Neural progenitor cell (in vitro differentiated cells): ENCODE measurements around the gene PPP5C. TPM values are rescaled to one million over a fixed set of nuclear protein-coding genes. Genes with fewer than 3 reads are reported as not detected.

Experiments
- DNase-seq: peaks from one replicate; pipeline ENCODE4 v3.0.0-alpha.2; 2016; ENCODE audit warnings: low spot score
- H2AFZ ChIP-seq: fragments of 200-600 bp; sonication (generic); replicated peaks from 2 replicates; pipeline ENCODE4 v1.6.1; 2016; ENCODE audit warnings: antibody characterized with exemption
- H3F3A ChIP-seq: fragments of 200-600 bp; sonication (generic); 2 replicates; pipeline ENCODE4 v1.6.1; 2016; ENCODE audit warnings: antibody characterized with exemption, low read depth
- H3K27ac ChIP-seq: fragments of 200-600 bp; sonication (generic); 2 replicates; pipeline ENCODE4 v1.5.1; 2016; ENCODE audit warnings: mild to moderate bottlenecking
- H3K27me3 ChIP-seq: fragments of 200-600 bp; sonication (generic); 2 replicates; pipeline ENCODE4 v1.6.1; 2016; ENCODE audit warnings: mild to moderate bottlenecking, moderate library complexity
- H3K36me3 ChIP-seq: fragments of 200-600 bp; sonication (generic); 2 replicates; pipeline ENCODE4 v1.5.1; 2016
- H3K4me1 ChIP-seq: fragments of 200-600 bp; sonication (generic); 2 replicates; pipeline ENCODE4 v1.6.1; 2016; ENCODE audit warnings: mixed run types
- H3K4me2 ChIP-seq: fragments of 200-600 bp; sonication (generic); 2 replicates; pipeline ENCODE4 v1.6.1; 2016
- H3K4me3 ChIP-seq: fragments of 200-600 bp; sonication (generic); 2 replicates; pipeline ENCODE4 v1.5.1; 2016
- H3K79me2 ChIP-seq: fragments of 200-600 bp; sonication (generic); 2 replicates; pipeline ENCODE4 v1.6.1; 2016; ENCODE audit warnings: low read depth
- H3K9ac ChIP-seq: fragments of 200-600 bp; sonication (generic); 2 replicates; pipeline ENCODE4 v1.6.1; 2016
- H3K9me3 ChIP-seq: fragments of 200-600 bp; sonication (generic); 2 replicates; pipeline ENCODE4 v1.5.1; 2016; ENCODE audit warnings: low read depth
- H4K20me1 ChIP-seq: fragments of 200-600 bp; sonication (generic); 2 replicates; pipeline ENCODE4 v1.6.1; 2016; ENCODE audit warnings: low read depth
- H3K27ac Mint-ChIP-seq: 3 replicates; pipeline ENCODE4 v1.8.0; 2021; ENCODE audit warnings: mixed read lengths
- H3K27me3 Mint-ChIP-seq: 2 replicates; pipeline ENCODE4 v1.8.0; 2022; ENCODE audit warnings: low read depth, mild to moderate bottlenecking, inconsistent platforms, moderate library complexity, mixed read lengths; ENCODE audit not compliant: insufficient read depth
- H3K36me3 Mint-ChIP-seq: 3 replicates; pipeline ENCODE4 v1.8.0; 2021; ENCODE audit warnings: mixed read lengths
- H3K4me1 Mint-ChIP-seq: 3 replicates; pipeline ENCODE4 v1.8.0; 2021; ENCODE audit warnings: mixed read lengths
- H3K4me3 Mint-ChIP-seq: 3 replicates; pipeline ENCODE4 v1.8.0; 2021; ENCODE audit warnings: mild to moderate bottlenecking, moderate library complexity, mixed read lengths
- H3K9me3 Mint-ChIP-seq: 3 replicates; pipeline ENCODE4 v1.8.0; 2020; ENCODE audit warnings: mixed read lengths
- EZH2 ChIP-seq: fragments of 200-600 bp; sonication (generic); IDR thresholded peaks from 2 replicates; pipeline ENCODE4 v1.6.1; 2017; ENCODE audit warnings: antibody characterized with exemption, mild to moderate bottlenecking, moderate library complexity
- EZH2phosphoT487 ChIP-seq: fragments of 200-600 bp; sonication (generic); IDR thresholded peaks from 2 replicates; pipeline ENCODE4 v1.6.1; 2017; ENCODE audit warnings: antibody characterized with exemption
- total RNA-seq: library from RNA; depleted of rRNA; stranded (reverse); fragments of >200 nt; gene quantifications from 2 replicates; pipeline ENCODE4 v1.2.3, GENCODE V29; 2015; ENCODE audit warnings: low replicate concordance
- TF ChIP-seq, protein P1 (sequence below): fragments of 200-600 bp; sonication (generic); IDR thresholded peaks from 2 replicates; pipeline ENCODE4 v1.5.1; 2017; ENCODE audit warnings: antibody characterized with exemption, mild to moderate bottlenecking

PPP5C gene
- total RNA-seq, 1 donor from 2014 or later: 63.5 TPM

DNA sequence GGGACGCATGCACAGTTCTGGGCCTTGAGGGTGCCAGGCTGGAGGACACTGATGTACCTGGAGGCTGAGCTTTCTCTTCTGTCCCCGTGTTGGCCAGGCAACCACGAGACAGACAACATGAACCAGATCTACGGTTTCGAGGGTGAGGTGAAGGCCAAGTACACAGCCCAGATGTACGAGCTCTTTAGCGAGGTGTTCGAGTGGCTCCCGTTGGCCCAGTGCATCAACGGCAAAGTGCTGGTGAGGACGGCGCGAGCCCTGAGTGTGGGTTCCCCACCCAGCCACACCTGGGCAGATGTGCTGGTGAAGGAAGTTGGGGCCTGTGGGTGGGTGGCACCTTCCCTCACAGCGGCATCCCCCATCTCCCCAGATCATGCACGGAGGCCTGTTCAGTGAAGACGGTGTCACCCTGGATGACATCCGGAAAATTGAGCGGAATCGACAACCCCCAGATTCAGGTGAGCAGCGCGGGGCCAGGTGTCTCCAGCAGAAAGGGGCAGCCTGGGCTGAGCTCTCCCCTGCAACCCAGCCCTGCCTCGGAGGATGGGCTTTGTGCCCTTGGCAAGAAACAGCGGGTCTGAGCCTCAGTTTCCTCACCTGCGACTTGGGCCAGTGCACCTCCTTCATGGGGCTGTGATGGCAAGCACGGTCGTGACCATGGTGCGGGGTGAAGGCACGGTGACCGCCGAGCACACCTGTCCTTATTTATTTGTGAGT is 40.3 kb downstream of the PPP5C start:
- peaks cover 4% of the 10 kb centered on the region for H3K27me3 Mint-ChIP-seq
- H2AFZ ChIP-seq: no peak overlapping the region

DNA sequence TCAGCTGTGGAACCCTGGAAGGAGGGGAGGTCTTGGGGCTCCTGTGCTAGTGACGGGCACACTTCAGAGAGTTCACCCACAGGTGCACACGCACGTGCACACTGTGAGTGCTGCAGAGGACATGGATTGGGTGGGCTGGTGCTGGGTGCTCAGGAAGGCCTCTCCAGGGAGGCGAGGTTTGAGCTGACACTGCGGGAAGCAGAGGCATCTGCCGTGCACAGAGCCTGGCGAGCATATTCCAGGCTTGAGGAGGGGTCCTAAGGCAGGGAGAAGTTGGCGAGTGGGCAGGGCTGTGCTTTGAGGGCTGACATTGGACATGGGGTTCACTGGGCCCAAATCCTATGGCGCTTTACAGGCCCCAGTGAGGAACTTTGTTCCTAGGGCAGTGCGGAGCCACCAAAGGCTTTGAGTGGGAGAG is 40.8 kb downstream of the PPP5C start:
- Histone ChIP-seq H3K27ac (no peak overlapping the region), H3K4me1 (no peaks in the 10 kb centered on the region), H2AFZ (no peak overlapping the region), H3K79me2 (no peaks in the 10 kb centered on the region), H3F3A (peaks cover 5% of the 10 kb centered on the region), H4K20me1 (no peaks in the 10 kb centered on the region), H3K27me3 (no peaks in the 10 kb centered on the region), H3K4me2 (no peak overlapping the region), H3K4me3 (no peak overlapping the region), H3K36me3 (no peaks in the 10 kb centered on the region), H3K9me3 (no peaks in the 10 kb centered on the region), H3K9ac (no peak overlapping the region)
- peaks cover 41% of the 10 kb centered on the region for H3K36me3 Mint-ChIP-seq
- H3K27ac Mint-ChIP-seq: no peak overlapping the region
- peaks cover 4% of the 10 kb centered on the region for H3K27me3 Mint-ChIP-seq
- no peak overlapping the region for H3K4me3 Mint-ChIP-seq
- peaks cover 5% of the 10 kb centered on the region for H3K4me1 Mint-ChIP-seq
- DNase-seq: no peak
- H3K9me3 Mint-ChIP-seq: peaks cover 9% of the 10 kb centered on the region
- TF ChIP-seq EZH2: no peak
- TF ChIP-seq EZH2phosphoT487: no peak
- TF ChIP-seq, protein P1, sequence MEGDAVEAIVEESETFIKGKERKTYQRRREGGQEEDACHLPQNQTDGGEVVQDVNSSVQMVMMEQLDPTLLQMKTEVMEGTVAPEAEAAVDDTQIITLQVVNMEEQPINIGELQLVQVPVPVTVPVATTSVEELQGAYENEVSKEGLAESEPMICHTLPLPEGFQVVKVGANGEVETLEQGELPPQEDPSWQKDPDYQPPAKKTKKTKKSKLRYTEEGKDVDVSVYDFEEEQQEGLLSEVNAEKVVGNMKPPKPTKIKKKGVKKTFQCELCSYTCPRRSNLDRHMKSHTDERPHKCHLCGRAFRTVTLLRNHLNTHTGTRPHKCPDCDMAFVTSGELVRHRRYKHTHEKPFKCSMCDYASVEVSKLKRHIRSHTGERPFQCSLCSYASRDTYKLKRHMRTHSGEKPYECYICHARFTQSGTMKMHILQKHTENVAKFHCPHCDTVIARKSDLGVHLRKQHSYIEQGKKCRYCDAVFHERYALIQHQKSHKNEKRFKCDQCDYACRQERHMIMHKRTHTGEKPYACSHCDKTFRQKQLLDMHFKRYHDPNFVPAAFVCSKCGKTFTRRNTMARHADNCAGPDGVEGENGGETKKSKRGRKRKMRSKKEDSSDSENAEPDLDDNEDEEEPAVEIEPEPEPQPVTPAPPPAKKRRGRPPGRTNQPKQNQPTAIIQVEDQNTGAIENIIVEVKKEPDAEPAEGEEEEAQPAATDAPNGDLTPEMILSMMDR: no peak

More for the DNA sequence above, 40.3 kb downstream of the PPP5C start:
- Histone ChIP-seq H3K27me3 (no peaks in the 10 kb centered on the region), H3K9me3 (no peaks in the 10 kb centered on the region), H3K36me3 (no peaks in the 10 kb centered on the region), H3K9ac (no peak overlapping the region), H3K27ac (no peak overlapping the region), H3K4me3 (no peak overlapping the region), H3K79me2 (no peaks in the 10 kb centered on the region), H3K4me1 (no peaks in the 10 kb centered on the region), H3K4me2 (no peak overlapping the region), H4K20me1 (no peaks in the 10 kb centered on the region), H3F3A (no peaks in the 10 kb centered on the region)
- Mint-ChIP-seq H3K4me1 (no peaks in the 10 kb centered on the region), H3K36me3 (peaks cover 46% of the 10 kb centered on the region), H3K4me3 (no peak overlapping the region), H3K27ac (peak overlapping the region; percentile 94), H3K9me3 (peaks cover 9% of the 10 kb centered on the region)
- DNase-seq: no peak
- no peak for TF ChIP-seq EZH2phosphoT487
- TF ChIP-seq, protein P1: no peak
- no peak for TF ChIP-seq EZH2

DNA sequence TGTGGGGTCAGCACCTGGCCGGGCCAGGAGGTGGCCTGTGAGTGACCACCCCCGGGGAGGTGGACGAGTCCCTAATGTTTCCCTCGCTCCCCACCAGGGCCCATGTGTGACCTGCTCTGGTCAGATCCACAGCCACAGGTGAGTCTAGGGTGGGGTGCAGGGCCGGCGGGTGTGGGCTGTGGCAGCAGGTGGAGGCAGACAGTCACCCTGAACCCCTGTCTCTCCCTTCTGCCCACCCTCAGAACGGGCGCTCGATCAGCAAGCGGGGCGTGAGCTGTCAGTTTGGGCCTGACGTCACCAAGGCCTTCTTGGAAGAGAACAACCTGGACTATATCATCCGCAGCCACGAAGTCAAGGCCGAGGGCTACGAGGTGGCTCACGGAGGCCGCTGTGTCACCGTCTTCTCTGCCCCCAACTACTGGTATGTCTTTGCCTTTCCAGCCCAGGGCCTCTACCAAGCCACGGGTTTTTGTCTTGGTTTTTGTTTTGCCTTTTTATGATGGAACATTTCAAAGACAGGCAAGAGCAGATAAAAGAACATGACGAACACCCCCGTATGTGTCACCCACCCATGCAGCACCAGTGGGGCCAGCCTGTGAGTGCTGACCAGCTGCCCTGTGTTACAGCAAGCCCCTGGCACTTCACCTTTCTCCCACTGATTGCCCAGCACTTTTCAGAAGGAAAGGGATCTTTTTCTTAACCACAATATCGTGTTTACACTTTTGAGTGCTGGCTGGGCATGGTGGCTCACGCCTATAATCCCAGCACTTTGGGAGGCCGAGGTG is 41.6 kb downstream of the PPP5C start:
- H3K27ac ChIP-seq: no peak overlapping the region
- H4K20me1 ChIP-seq: no peaks in the 10 kb centered on the region
- H2AFZ ChIP-seq: no peak overlapping the region
- H3K27me3 ChIP-seq: no peaks in the 10 kb centered on the region
- no peak overlapping the region for H3K4me3 ChIP-seq
- H3K4me1 Mint-ChIP-seq: peaks cover 6% of the 10 kb centered on the region
- DNase-seq: no peak
- H3K79me2 ChIP-seq: no peaks in the 10 kb centered on the region
- no peak overlapping the region for H3K4me2 ChIP-seq
- H3K36me3 Mint-ChIP-seq: peaks cover 39% of the 10 kb centered on the region
- H3K36me3 ChIP-seq: no peaks in the 10 kb centered on the region
- H3K4me1 ChIP-seq: no peaks in the 10 kb centered on the region
- H3K27me3 Mint-ChIP-seq: peaks cover 4% of the 10 kb centered on the region
- H3F3A ChIP-seq: peaks cover 11% of the 10 kb centered on the region
- no peaks in the 10 kb centered on the region for H3K9me3 ChIP-seq
- H3K4me3 Mint-ChIP-seq: no peak overlapping the region
- no peak for TF ChIP-seq EZH2
- H3K27ac Mint-ChIP-seq: no peak overlapping the region
- no peak overlapping the region for H3K9ac ChIP-seq
- peaks cover 9% of the 10 kb centered on the region for H3K9me3 Mint-ChIP-seq
